ENCODE results near the gene ATG4B. TPM values are rescaled to one million over a fixed set of nuclear protein-coding genes. Genes with fewer than 3 reads are reported as not detected.
"Not testable (repeated sequence)": the region's sequence is repeated elsewhere in the genome, so short reads cannot be mapped to it uniquely, and the experiment has no call there.

The ATG4B gene
- total RNA-seq, 1 donor from 2014 or later = 94.9 TPM

- intact Hi-C loops (cut with micrococcal nuclease) = no loop called here
Observed at GRCh38 chr2:241660593-241661213, 23.2 kb downstream of the ATG4B start.

DNA sequence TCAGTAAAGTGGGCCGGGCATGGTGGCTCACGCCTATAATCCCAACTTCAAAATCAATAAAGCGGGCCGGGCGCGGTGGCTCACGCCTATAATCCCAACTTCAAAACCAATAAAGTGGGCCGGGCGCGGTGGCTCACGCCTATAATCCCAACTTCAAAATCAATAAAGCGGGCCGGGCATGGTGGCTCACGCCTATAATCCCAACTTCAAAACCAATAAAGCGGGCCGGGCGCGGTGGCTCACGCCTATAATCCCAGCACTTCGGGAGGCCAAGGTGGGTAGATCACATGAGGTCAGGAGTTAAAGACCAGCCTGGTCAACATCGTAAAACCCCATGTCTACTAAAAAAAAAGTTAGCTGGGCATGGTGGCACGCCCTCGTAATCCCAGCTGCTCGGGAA is 25.2 kb downstream of the ATG4B start:
- intact Hi-C loops (cut with micrococcal nuclease) = not testable (repeated sequence)

GRCh38 chr2:241665731-241666440 is 28.4 kb downstream of the ATG4B start:
- intact Hi-C loops (cut with micrococcal nuclease) = loop anchor here (2.0 kb wide), 1 partner anchor 69 kb away; the partner anchor contains the start of gene D2HGDH

- intact Hi-C loops (cut with micrococcal nuclease) = no loop called here
Observed at GRCh38 chr2:241666627-241667400, 29.3 kb downstream of the ATG4B start.

GRCh38 chr2:241668354-241668753 is 30.9 kb downstream of the ATG4B start:
- intact Hi-C loops (cut with micrococcal nuclease) = no loop called here

DNA sequence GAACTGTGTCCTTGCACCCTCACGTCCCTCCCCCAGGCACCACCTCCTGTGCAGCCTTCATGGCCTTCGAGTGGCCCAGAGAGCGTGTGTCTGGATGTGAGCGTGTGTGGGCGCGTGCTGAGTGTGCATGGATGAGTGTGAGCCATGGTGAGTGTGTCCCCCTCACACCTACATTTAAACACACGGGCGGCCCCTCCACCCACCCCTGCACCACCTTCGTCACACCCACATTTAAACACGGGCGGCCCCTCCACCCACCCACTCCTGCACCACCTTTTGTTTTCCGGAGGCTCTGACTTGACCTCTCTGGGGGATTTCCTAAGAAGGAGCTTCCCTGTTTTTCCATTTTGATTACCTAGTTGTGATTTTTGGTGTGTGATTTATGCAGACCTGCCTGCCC is 31.3 kb downstream of the ATG4B start:
- intact Hi-C loops (cut with micrococcal nuclease) = no loop called here

DNA sequence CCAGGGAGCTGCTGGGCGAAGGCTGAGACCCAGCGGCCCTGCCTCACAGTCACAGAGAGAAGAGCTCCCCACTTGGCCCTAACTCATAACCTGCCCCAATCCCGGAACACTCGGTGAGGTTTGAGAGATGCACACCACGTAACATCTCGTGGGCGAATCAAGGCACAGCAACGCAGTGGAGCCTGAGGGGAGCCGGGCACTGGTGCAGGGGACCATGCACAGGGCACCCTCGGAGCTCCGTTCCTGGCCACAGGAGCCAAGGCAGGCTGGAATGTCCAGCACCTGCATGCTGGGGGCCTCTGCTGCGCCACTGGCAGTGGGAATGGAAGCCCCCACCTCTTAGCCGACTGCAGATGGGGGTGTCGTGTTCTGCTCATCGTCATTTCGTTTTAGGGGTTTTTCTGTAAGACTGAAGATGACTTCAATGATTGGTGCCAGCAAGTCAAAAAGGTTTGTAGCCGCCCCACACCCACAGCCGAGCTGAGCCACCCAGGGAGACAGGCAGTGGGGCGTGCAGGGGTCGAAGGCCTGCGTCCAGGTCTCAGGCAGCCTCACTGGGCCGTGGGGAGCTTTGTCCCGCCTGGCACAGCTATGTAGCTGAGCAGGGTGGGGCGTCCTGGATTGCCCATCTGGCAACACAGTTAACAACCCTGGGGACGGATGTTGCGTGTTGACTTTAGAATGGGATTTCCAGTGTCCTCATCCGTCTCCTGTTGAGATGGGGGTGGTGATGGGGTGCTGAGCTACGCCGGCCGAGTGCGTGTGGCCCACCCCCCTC is 33.0 kb downstream of the ATG4B start:
- intact Hi-C loops (cut with micrococcal nuclease) = no loop called here

DNA sequence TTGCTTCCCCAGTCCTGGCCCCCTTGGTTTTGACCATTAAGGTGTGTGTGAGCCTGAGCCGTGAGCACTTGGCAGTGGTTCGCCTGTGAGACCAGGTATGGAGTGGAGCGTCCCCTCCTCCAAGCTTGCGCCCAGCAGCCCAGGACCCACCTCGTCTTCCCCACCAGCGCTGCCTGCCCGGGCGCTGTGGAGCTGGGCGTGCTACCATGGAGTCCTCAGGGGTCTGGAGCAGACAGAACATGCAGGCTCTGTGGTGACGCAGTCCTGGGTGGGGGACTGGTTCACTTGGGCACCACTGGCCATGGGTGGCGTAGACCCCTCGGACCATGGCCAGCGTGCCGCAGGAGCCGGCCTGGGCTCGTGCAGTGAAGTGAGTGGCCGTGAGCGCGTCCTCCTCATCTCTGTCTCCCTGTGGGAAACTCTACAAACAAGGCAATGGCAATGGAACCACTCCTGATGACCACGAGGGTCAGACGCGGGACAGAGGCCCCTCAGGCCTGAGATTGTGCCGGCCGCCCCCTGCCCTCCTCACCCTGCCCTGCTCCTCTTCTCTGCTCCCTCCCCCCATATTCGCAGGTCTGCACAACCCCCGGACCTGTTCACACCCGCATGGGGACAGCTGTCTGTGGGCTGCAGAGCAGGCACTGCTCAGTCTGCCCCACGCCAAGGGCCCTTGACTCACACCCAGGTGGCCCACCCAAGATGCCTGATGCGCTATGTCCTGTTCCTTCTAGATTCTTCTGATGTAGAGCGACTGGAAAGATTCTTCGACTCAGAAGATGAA is 34.2 kb downstream of the ATG4B start:
- intact Hi-C loops (cut with micrococcal nuclease) = no loop called here

- intact Hi-C loops (cut with micrococcal nuclease) = no loop called here
Observed at GRCh38 chr2:241672243-241673188, 35.0 kb downstream of the ATG4B start.

DNA sequence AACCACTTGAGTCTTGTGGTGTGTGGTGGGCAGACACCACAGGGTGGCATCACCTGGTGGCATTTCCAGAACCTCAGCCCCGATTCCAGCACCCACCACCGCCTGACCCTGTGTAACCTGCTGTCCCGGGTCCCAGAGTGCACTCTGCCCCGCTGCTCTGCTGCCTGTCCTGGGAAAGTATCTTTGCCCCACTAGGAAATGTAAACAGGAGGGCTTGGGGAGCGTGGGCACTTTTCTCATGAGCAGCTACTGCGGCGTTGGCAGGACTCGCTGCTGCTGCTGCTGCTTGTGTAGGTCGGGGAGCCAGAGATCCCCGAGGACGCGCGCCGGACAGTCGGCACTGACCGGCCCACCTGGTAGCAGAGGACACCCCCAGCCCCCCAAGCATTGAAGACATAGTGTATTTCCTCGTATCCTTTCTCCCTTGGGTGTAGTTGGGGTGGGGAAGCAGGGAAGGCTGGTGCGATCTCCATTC is 35.7 kb downstream of the ATG4B start:
- intact Hi-C loops (cut with micrococcal nuclease) = no loop called here

GRCh38 chr2:241673797-241674725 is 36.6 kb downstream of the ATG4B start:
- intact Hi-C loops (cut with micrococcal nuclease) = no loop called here

GRCh38 chr2:241675885-241676284 is 38.4 kb downstream of the ATG4B start:
- intact Hi-C loops (cut with micrococcal nuclease) = no loop called here

GRCh38 chr2:241676665-241677064 is 39.2 kb downstream of the ATG4B start:
- intact Hi-C loops (cut with micrococcal nuclease) = no loop called here

GRCh38 chr2:241677392-241677791 is 39.9 kb downstream of the ATG4B start:
- intact Hi-C loops (cut with micrococcal nuclease) = no loop called here

- intact Hi-C loops (cut with micrococcal nuclease) = no loop called here
Observed at GRCh38 chr2:241678307-241678706, 40.8 kb downstream of the ATG4B start.

DNA sequence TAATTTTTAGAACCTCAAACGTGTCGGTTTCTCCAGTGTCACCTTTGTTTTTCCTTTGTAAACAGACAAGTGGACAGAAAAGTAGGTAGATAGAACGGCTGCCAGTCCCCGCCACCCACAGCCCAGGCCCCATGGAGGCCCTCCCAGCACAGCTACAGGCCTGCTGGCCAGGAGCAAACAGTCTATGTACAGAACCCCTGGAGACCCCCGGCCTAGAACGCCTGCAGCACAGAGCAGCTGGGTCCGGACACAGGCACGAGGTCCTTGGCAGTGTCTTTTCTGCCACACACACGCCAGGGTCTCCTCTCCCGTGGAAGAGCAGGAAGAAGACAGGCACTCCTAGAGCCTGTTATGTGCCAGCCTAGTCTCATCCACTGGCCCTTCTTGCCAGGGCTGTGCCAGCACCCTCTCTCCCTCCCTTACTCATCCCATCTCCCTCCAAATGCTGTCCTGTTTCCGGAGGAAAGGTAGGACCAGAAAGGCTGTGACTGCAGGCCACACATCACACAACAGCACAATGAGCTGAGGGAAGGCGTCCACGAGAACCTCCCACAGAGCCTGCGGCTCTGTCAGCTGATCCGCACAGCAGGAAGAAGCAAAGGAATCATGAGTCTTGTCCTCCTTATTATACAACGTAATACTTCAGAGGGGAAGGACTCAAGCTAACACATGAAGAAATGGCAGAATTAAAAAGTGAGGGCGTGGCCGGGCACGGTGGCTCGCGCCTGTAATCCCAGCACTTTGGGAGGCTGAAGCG is 41.5 kb downstream of the ATG4B start:
- intact Hi-C loops (cut with micrococcal nuclease) = no loop called here

DNA sequence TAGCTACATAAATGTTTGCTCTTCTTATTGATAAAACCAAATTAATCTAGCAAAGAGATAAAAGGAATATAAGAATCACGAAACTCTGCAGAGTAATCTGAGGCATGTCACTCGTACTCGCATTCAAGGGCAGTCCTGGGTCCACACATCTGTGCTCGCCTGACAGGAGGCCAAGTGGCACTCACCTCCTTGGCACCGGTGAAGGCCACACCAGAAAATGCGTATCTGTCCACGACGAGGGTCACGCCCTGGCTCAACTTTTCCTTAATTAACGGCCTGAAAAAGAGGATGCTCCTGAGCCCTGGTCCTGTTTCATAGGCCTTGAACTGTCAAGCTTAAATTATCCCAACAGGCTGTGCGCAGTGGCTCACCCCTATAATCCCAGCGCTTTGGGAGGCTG is 42.6 kb downstream of the ATG4B start:
- intact Hi-C loops (cut with micrococcal nuclease) = no loop called here

All from T-helper 1 cell treated with Interleukin-12 subunit alpha and Interleukin-12 subunit beta and Interleukin-4 antibody, amounts not matched to agents 30 ng/mL and 1 ng/mL, for 36 hours (primary cell).